NCI-H524 treated with DMSO at 0.1 percent for 48 hours (cell line): Measurements from ENCODE around the gene TRIM5.
"Not testable (repeated sequence)": the region's sequence is repeated elsewhere in the genome, so short reads cannot be mapped to it uniquely, and the experiment has no call there.

Experiments used
- DNase-seq: peaks from one replicate; lab custom pipeline; 2025; lab: John Stamatoyannopoulos, UW

Gene TRIM5, protein sequence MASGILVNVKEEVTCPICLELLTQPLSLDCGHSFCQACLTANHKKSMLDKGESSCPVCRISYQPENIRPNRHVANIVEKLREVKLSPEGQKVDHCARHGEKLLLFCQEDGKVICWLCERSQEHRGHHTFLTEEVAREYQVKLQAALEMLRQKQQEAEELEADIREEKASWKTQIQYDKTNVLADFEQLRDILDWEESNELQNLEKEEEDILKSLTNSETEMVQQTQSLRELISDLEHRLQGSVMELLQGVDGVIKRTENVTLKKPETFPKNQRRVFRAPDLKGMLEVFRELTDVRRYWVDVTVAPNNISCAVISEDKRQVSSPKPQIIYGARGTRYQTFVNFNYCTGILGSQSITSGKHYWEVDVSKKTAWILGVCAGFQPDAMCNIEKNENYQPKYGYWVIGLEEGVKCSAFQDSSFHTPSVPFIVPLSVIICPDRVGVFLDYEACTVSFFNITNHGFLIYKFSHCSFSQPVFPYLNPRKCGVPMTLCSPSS

GRCh38 chr11:5684646-5685362 is at the start of gene TRIM5:
TSS of gene TRIM5 (minus strand) at chr11:5685074. CDS start at chr11:5680177, 4,897 bp downstream.
- no peak for DNase-seq

DNA sequence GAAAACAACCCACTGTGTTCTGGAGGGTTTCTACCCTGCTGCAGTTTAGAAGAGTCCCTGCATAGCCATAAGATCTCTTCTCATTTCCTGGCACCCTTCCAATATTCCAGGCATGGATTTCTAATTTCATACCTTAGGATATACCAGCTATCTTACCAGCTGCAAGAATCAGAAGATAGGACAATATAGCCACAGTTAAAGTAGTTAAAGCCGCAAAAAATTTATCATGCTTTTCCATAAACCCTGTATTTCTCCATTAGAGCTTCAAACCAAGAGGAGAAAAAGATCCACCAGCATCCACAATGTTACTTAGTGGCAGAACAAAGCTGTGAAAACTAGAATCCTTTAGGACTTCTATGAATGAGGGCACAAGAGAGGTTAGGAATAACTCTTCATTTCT is 42.8 kb upstream of the TRIM5 start:
- DNase-seq, result no peak

- DNase-seq, result no peak
Observed at GRCh38 chr11:5726351-5726750, 41.5 kb upstream of the TRIM5 start.

GRCh38 chr11:5722622-5723021 is 37.7 kb upstream of the TRIM5 start:
- no peak for DNase-seq

- DNase-seq, result no peak
Observed at GRCh38 chr11:5719703-5720495, 35.0 kb upstream of the TRIM5 start.

DNA sequence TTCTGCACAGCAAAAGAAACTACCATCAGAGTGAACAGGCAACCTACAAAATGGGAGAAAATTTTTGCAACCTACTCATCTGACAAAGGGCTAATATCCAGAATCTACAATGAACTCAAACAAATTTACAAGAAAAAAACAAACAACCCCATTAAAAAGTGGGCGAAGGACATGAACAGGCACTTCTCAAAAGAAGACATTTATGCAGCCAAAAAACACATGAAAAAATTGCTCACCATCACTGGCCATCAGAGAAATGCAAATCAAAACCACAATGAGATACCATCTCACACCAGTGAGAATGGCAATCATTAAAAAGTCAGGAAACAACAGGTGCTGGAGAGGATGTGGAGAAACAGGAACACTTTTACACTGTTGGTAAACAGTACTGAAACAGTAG is 31.6 kb upstream of the TRIM5 start:
- DNase-seq, result not testable (repeated sequence)

GRCh38 chr11:5713695-5714094 is 28.8 kb upstream of the TRIM5 start:
- DNase-seq, result no peak

DNA sequence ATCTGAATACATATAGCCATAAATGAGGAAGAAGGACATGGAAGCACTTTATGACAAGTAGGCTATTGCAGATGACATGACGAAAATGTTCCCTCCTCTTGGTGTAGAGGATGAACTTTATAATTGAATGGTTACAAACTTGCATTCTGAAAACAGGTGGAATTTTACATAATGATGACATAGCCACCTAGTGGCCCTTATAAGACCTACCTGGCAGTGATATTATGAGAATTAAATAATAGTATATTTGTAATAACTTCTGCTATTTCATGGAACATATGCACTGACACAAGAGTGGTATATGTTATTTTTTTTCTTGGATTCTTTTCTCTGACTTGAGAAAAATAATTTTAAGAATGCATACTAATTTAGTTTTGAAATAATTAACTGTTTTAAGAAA is 27.6 kb upstream of the TRIM5 start:
- DNase-seq, result no peak

DNA sequence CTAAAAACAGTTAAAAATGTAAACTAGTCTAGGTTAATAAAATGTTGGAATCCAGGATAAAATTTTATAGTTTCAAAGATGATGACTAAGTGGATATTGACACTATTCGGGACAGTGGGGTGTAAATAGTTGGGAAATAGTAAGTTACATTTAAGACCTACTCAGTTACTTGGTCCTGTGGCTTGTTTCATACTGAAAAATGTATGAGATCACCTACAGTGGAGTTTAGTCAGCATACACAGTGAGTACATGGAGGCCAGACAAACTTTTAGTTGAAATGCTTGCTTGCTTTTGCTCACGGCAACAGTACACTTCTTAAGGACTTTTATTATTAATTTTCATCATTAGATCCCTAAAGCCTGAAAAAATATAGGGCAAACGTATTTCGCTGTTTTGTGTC is 20.8 kb upstream of the TRIM5 start:
- no peak for DNase-seq

GRCh38 chr11:5703741-5704536 is 19.1 kb upstream of the TRIM5 start:
- DNase-seq, result no peak

DNA sequence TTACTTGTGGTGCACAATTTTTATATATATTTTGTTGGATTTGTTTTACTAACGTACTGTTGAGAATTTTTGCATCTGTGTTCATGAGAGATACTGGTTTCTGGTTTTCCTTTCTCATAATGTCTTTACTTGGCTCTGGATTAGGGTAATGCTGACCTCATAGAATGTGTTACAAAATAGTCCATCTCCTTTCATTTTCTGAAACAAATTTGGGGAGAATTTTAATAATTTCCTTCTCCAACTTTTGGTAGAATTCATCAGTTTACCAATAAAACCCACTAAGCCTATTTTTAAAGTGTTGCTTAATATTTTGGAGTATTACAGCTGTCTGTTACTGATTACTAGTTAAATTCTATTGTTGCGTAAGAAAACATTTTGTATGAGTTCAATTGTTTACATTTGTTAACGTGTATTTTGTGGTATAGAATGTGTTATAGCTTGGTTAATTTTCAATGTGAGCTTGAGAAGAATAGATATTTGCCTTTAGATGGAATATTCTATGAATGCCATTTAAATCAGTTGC is 16.2 kb upstream of the TRIM5 start:
- DNase-seq, result no peak

DNA sequence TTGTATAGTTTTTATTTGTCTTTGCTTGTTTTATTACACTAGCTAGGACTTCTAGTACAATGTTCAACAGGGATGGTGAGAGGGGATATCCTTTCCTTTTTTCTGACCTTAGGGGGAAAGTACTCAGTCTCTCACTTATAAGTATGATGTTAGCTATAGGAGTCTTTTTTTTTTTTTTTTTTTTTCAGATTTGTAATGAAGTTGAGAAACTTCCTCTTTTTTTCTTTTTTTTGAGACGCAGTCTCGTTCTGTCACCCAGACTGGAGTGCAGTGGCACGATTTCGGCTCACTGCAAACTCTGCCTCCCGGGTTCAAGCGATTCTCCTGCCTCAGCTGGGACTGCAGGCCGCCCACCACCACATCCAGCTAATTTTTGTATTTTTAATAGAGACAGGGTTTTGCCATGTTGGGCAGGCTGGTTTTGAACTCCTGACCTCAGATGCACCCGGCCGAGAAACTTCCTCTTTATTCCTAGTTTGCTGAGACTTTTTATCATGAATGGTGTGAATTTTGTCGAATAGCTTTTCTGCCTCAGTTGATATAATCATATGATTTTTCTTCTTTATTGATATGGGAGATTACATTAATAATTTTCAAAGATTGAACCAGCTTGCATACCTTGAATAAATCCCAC is 15.7 kb upstream of the TRIM5 start:
- no peak for DNase-seq

DNA sequence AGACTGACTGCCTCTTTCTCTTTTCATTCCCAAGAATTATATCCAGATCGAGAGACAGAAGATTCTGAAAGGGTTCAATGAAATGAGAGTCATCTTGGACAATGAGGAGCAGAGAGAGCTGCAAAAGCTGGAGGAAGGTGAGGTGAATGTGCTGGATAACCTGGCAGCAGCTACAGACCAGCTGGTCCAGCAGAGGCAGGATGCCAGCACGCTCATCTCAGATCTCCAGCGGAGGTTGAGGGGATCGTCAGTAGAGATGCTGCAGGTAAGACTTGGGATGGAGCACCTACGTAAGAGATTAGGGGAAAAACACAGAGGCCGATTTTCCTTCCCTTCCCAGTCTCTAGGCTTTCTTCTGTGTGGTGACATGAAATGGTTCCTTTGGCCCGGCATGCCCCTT is 13.4 kb upstream of the TRIM5 start:
- no peak for DNase-seq

- DNase-seq, result no peak
Observed at GRCh38 chr11:5696210-5696609, 11.3 kb upstream of the TRIM5 start.

- no peak for DNase-seq
Observed at GRCh38 chr11:5695580-5695979, 10.7 kb upstream of the TRIM5 start.

DNA sequence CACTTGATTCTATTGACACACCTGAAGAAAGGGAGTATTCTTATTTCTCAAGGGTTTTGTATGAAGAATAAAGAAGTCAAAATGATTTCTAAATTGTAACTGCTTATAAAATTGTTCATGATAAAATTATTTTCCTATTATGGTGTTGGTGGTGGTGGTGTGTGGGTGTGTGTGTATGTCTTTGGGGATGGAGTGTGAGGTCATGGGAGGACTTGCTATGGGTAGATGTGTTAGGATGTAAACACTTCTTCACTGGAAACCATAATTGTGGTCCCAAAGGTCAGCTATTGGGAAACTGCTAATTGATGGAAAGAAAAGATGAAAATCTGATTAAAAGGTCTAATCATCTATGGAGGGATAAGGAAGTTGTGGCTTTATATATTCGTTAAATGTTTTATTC is 9.8 kb upstream of the TRIM5 start:
- DNase-seq, result no peak

GRCh38 chr11:5691964-5692361 is 7.1 kb upstream of the TRIM5 start:
- DNase-seq, result no peak

DNA sequence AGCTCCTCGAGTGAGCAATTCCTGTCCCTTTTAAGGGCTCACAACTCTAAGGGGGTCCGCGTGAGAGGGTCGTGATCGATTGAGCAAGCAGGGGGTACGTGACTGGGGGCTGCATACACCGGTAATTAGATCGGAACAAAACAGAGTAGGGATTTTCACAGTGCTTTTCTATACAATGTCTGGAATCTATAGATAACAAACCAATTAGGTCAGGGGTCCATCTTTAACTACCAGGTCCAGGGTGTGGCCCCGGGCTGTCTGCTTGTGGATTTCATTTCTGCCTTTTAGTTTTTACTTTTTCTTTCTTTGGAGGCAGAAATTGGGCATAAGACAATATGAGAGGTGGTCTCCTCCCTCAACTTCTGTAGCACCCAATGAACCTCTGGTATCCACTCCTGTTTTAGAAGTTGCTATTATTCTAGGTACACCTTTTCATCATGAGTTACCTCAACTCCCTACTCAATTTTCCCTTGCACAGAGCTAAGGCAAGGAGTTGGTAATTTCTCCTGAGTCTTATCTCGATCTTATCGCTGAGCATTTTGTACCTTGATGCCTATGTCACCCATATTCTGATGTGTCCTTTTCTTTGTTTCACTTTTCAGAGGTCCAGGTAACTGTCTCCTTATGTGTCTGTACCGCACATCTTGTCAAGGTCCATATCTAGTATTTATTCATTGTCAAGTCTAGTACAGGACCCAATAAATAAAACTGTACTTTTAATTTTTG is 6.5 kb upstream of the TRIM5 start:
- DNase-seq, result not testable (repeated sequence)

DNA sequence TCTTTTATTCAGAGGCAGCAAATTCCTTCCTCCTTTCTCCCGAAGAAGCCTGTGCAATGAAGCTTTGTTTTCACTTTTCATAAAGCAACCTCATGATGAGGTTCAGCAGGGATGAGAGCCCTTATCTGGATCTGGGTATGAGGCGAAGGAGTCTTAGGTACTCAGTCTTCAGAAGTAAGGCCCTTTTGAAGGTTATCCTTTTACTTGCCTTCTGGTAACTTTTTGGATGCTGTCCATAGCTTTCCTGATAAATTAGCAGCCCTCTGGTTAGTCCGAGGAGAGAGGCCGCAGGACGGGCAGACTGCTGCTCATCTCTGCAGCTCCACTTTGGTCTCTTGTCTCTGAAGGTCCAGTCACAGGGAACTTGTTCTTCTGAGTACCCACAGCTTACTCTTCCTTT is 5.9 kb upstream of the TRIM5 start:
- DNase-seq, result no peak

- no peak for DNase-seq
Observed at GRCh38 chr11:5690216-5690615, 5.3 kb upstream of the TRIM5 start.
